ENCODE results near the gene GPX1. TPM values are rescaled to one million over a fixed set of nuclear protein-coding genes. Genes with fewer than 3 reads are reported as not detected.
A peak's percentile ranks its signal among the peaks of the same experiment; 100 is the strongest.

GPX1 gene
- total and polyA plus RNA-seq, 4 experiments from 2014 or later = 75.7 to 177 (median 101) TPM

GRCh38 chr3:49327485-49327884 lies 30.7 kb downstream of the GPX1 start:
- POLR2A ChIA-PET (ENCODE audit: partially characterized antibody) = interaction anchor here (1.9 kb wide), 1 partner anchor 12 kb away, joined by 6 read pairs; the partner anchor contains the start of gene USP4
- H3K4me3 ChIP-seq (ENCODE audit: low read length in 2 of 2) = no peak overlapping the region
- no peak for DNase-seq
- no peaks in the 10 kb centered on the region for H3K4me1 ChIP-seq (ENCODE audit: insufficient read depth, low read length)
- no peak overlapping the region for H3K4me3 Mint-ChIP-seq
- H3K27me3 ChIP-seq (ENCODE audit: insufficient read depth, low read length) = no peaks in the 10 kb centered on the region
- no peak overlapping the region for H3K27ac ChIP-seq (ENCODE audit: low read depth, low read length)
- intact Hi-C loops (cut with micrococcal nuclease) = no loop called here
- CTCF ChIA-PET (ENCODE audit: partially characterized antibody) = no interaction called here
- no peak overlapping the region for H3K27ac Mint-ChIP-seq
- H3K27me3 Mint-ChIP-seq = no peaks in the 10 kb centered on the region
- no peaks in the 10 kb centered on the region for H3K9me3 ChIP-seq (ENCODE audit: control insufficient read depth in 1 of 2, low read length in 2 of 2)
- H3K36me3 ChIP-seq (ENCODE audit: insufficient read depth, low read length) = peaks cover 60% of the 10 kb centered on the region
- H3K4me1 Mint-ChIP-seq = peaks cover 4 to 7% (median 5%) of the 10 kb centered on the region in 4 donors
- no peaks in the 10 kb centered on the region for H3K9me3 Mint-ChIP-seq
- peaks cover 46 to 74% of the 10 kb centered on the region in 2 donors for H3K36me3 Mint-ChIP-seq

- Mint-ChIP-seq H3K27me3 (no peaks in the 10 kb centered on the region), H3K36me3 (peaks cover 57 to 78% of the 10 kb centered on the region in 2 donors), H3K4me1 (peaks cover 0 to 10% (median 5%) of the 10 kb centered on the region in 4 donors), H3K27ac (peak overlapping the region in 2 of 7 donors; percentile 40 to 84), H3K9me3 (no peaks in the 10 kb centered on the region), H3K4me3 (no peak overlapping the region)
- H3K27ac ChIP-seq (ENCODE audit: low read depth, low read length) = no peak overlapping the region
- no peak overlapping the region for H3K4me3 ChIP-seq (ENCODE audit: low read length in 2 of 2)
- no peaks in the 10 kb centered on the region for H3K9me3 ChIP-seq (ENCODE audit: control insufficient read depth in 1 of 2, low read length in 2 of 2)
- H3K36me3 ChIP-seq (ENCODE audit: insufficient read depth, low read length) = peaks cover 79% of the 10 kb centered on the region
- H3K4me1 ChIP-seq (ENCODE audit: insufficient read depth, low read length) = no peaks in the 10 kb centered on the region
- ChIA-PET CTCF (ENCODE audit: partially characterized antibody) (interaction anchor here (0.9 to 1.4 kb wide), 3 partner anchors 10 to 24 kb away, joined by 3 to 5 read pairs (median 4); partner anchors contain the start of gene USP4), POLR2A (ENCODE audit: partially characterized antibody) (interaction anchor here (1.6 kb wide), 1 partner anchor 16 kb away, joined by 8 read pairs; the partner anchor contains the start of gene USP4)
- DNase-seq = no peak
- intact Hi-C loops (cut with micrococcal nuclease) = no loop called here
- H3K27me3 ChIP-seq (ENCODE audit: insufficient read depth, low read length) = no peaks in the 10 kb centered on the region
Observed at GRCh38 chr3:49324768-49325167, 33.4 kb downstream of the GPX1 start.

- Histone ChIP-seq H3K4me1 (ENCODE audit: insufficient read depth, low read length) (no peaks in the 10 kb centered on the region), H3K27ac (ENCODE audit: low read depth, low read length) (no peak overlapping the region), H3K9me3 (ENCODE audit: control insufficient read depth in 1 of 2, low read length in 2 of 2) (no peaks in the 10 kb centered on the region), H3K27me3 (ENCODE audit: insufficient read depth, low read length) (no peaks in the 10 kb centered on the region), H3K36me3 (ENCODE audit: insufficient read depth, low read length) (peaks cover 50% of the 10 kb centered on the region), H3K4me3 (ENCODE audit: low read length in 2 of 2) (no peak overlapping the region)
- Mint-ChIP-seq H3K36me3 (peaks cover 24 to 51% of the 10 kb centered on the region in 2 donors), H3K4me1 (no peaks in the 10 kb centered on the region), H3K27me3 (no peaks in the 10 kb centered on the region), H3K9me3 (no peaks in the 10 kb centered on the region), H3K4me3 (no peak overlapping the region), H3K27ac (no peak overlapping the region)
- ChIA-PET CTCF (ENCODE audit: partially characterized antibody) (interaction anchor here (0.6 to 1.1 kb wide), 2 partner anchors 132 to 169 kb away, joined by 3 read pairs; no protein-coding TSS in a partner anchor), POLR2A (ENCODE audit: partially characterized antibody) (no interaction called here)
- intact Hi-C loops (cut with micrococcal nuclease) = no loop called here
- DNase-seq = no peak
Observed at GRCh38 chr3:49316696-49317457, 41.3 kb downstream of the GPX1 start.

- intact Hi-C loops (cut with micrococcal nuclease) = no loop called here
- no peak overlapping the region for H3K4me3 ChIP-seq (ENCODE audit: low read length in 2 of 2)
- ChIA-PET POLR2A (ENCODE audit: partially characterized antibody) (interaction anchor here (1.5 kb wide), 1 partner anchor 26 kb away, joined by 3 read pairs; the partner anchor contains the start of gene USP4), CTCF (ENCODE audit: partially characterized antibody) (interaction anchor here (0.7 kb wide), 1 partner anchor 115 kb away, joined by 3 read pairs; the partner anchor contains the start of gene NICN1)
- Mint-ChIP-seq H3K9me3 (no peaks in the 10 kb centered on the region), H3K27me3 (no peaks in the 10 kb centered on the region), H3K4me3 (no peak overlapping the region), H3K36me3 (peaks cover 25 to 53% of the 10 kb centered on the region in 2 donors), H3K27ac (peak overlapping the region in 6 of 7 donors; percentile 32 to 72 (median 48)), H3K4me1 (peaks cover 0 to 3% (median 0%) of the 10 kb centered on the region in 4 donors)
- H3K27me3 ChIP-seq (ENCODE audit: insufficient read depth, low read length) = no peaks in the 10 kb centered on the region
- DNase-seq = no peak
- no peaks in the 10 kb centered on the region for H3K9me3 ChIP-seq (ENCODE audit: control insufficient read depth in 1 of 2, low read length in 2 of 2)
- no peaks in the 10 kb centered on the region for H3K4me1 ChIP-seq (ENCODE audit: insufficient read depth, low read length)
- H3K36me3 ChIP-seq (ENCODE audit: insufficient read depth, low read length) = peaks cover 43% of the 10 kb centered on the region
- no peak overlapping the region for H3K27ac ChIP-seq (ENCODE audit: low read depth, low read length)
Observed at GRCh38 chr3:49313896-49314688, 44.1 kb downstream of the GPX1 start.

GRCh38 chr3:49311283-49311682 lies 46.9 kb downstream of the GPX1 start:
- Histone ChIP-seq H3K27ac (ENCODE audit: low read depth, low read length) (no peak overlapping the region), H3K9me3 (ENCODE audit: control insufficient read depth in 1 of 2, low read length in 2 of 2) (no peaks in the 10 kb centered on the region), H3K27me3 (ENCODE audit: insufficient read depth, low read length) (no peaks in the 10 kb centered on the region), H3K36me3 (ENCODE audit: insufficient read depth, low read length) (peaks cover 35% of the 10 kb centered on the region), H3K4me3 (ENCODE audit: low read length in 2 of 2) (no peak overlapping the region), H3K4me1 (ENCODE audit: insufficient read depth, low read length) (no peaks in the 10 kb centered on the region)
- POLR2A ChIA-PET (ENCODE audit: partially characterized antibody) = no interaction called here
- Mint-ChIP-seq H3K4me1 (peaks cover 0 to 3% (median 0%) of the 10 kb centered on the region in 4 donors), H3K4me3 (no peak overlapping the region), H3K36me3 (peaks cover 24 to 56% of the 10 kb centered on the region in 2 donors), H3K27me3 (no peaks in the 10 kb centered on the region), H3K9me3 (no peaks in the 10 kb centered on the region), H3K27ac (peak overlapping the region in 6 of 7 donors; percentile 14 to 87 (median 48))
- CTCF ChIA-PET (ENCODE audit: partially characterized antibody) = no interaction called here
- intact Hi-C loops (cut with micrococcal nuclease) = no loop called here
- no peak for DNase-seq

- Mint-ChIP-seq H3K4me3 (no peak overlapping the region), H3K36me3 (peaks cover 26 to 59% of the 10 kb centered on the region in 2 donors), H3K27me3 (no peaks in the 10 kb centered on the region), H3K9me3 (no peaks in the 10 kb centered on the region), H3K27ac (peak overlapping the region in 5 of 7 donors; percentile 38 to 87 (median 51)), H3K4me1 (peaks cover 0 to 3% (median 0%) of the 10 kb centered on the region in 4 donors)
- Histone ChIP-seq H3K4me3 (ENCODE audit: low read length in 2 of 2) (no peak overlapping the region), H3K4me1 (ENCODE audit: insufficient read depth, low read length) (no peaks in the 10 kb centered on the region), H3K9me3 (ENCODE audit: control insufficient read depth in 1 of 2, low read length in 2 of 2) (no peaks in the 10 kb centered on the region), H3K27ac (ENCODE audit: low read depth, low read length) (no peak overlapping the region), H3K36me3 (ENCODE audit: insufficient read depth, low read length) (peaks cover 38% of the 10 kb centered on the region), H3K27me3 (ENCODE audit: insufficient read depth, low read length) (no peaks in the 10 kb centered on the region)
- ChIA-PET POLR2A (ENCODE audit: partially characterized antibody) (no interaction called here), CTCF (ENCODE audit: partially characterized antibody) (no interaction called here)
- intact Hi-C loops (cut with micrococcal nuclease) = no loop called here
- no peak for DNase-seq
Observed at GRCh38 chr3:49310677-49311076, 47.5 kb downstream of the GPX1 start.
